Measurements from ENCODE around the gene COL24A1.
"Not testable (repeated sequence)": the region's sequence is repeated elsewhere in the genome, so short reads cannot be mapped to it uniquely, and the experiment has no call there.

COL24A1 gene

GRCh38 chr1:86072474-86072873, 84.1 kb downstream of the COL24A1 start:
- DNase-seq (ENCODE audit: low spot score): not testable (repeated sequence)

DNA sequence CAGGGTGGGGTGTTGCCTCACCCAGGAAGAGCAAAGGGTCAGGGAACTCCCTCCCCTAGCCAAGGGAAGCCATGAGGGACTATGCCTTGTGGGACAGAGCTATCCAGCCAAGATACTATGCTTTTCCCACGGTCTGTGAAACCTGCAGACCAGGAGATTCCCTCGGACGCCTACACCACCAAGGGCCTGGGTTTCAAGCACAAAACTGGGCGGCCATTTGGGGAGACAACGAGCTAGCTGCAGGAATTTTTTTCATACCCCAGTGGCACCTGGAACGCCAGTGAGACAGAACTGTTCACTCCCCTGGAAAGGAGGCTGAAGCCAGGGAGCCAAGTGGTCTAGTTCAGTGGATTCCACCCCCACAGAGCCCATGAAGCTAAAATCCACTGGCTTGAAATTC, 84.7 kb downstream of the COL24A1 start:
- DNase-seq (ENCODE audit: low spot score): not testable (repeated sequence)

- no peak for DNase-seq (ENCODE audit: low spot score)
Observed at GRCh38 chr1:86069757-86070145, 86.8 kb downstream of the COL24A1 start.

GRCh38 chr1:86068841-86069756, 87.5 kb downstream of the COL24A1 start:
- no peak for DNase-seq (ENCODE audit: low spot score)

DNA sequence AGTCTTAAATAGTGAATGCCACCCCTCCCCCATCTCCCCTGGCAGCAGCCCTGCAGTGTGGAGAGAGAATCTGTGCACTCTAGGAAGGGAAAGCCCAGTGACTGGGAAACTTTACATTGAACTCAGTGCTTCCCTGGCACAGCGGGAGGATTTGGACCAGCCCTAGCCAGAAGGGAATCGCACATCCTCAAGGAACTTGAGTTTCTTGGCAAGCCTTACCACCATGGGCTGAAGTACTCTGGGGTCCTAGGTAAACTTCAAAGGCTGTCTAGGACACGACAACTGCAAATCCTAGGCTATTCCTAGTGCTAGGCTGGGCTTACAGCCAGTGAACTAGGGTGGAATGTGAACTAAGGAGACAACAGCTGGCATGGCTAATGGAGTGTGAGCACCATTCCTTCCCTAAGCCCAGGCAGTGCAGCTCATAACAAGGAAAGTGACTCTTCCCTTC, 88.3 kb downstream of the COL24A1 start:
- no peak for DNase-seq (ENCODE audit: low spot score)

- no peak for DNase-seq (ENCODE audit: low spot score)
Observed at GRCh38 chr1:86067626-86068025, 88.9 kb downstream of the COL24A1 start.

GRCh38 chr1:86064899-86065298, 91.7 kb downstream of the COL24A1 start:
- DNase-seq (ENCODE audit: low spot score): no peak

GRCh38 chr1:86063721-86064120, 92.9 kb downstream of the COL24A1 start:
- DNase-seq (ENCODE audit: low spot score): no peak

- DNase-seq (ENCODE audit: low spot score): no peak
Observed at GRCh38 chr1:86062453-86062852, 94.1 kb downstream of the COL24A1 start.

- no peak for DNase-seq (ENCODE audit: low spot score)
Observed at GRCh38 chr1:86061551-86061990, 95.0 kb downstream of the COL24A1 start.

DNA sequence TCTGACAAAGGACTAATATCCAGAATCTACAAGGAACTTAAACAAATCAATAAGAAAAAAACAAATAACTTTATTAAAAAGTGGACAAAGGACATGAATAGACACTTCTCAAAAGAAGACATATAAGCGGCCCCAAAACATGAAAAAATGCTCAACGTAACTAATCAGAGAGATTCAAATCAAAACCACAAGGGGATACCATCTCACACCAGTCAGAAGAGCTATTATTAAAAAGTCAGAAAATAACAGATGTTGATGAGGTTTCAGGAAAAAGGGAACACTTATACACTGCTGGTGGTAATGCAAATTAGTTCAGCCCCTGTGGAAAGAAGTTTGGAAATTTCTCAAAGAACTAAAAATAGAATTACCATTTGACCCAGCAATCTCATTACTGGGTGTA, 102.2 kb downstream of the COL24A1 start:
- DNase-seq (ENCODE audit: low spot score): no peak

- no peak for DNase-seq (ENCODE audit: low spot score)
Observed at GRCh38 chr1:86052948-86053698, 103.4 kb downstream of the COL24A1 start.

DNA sequence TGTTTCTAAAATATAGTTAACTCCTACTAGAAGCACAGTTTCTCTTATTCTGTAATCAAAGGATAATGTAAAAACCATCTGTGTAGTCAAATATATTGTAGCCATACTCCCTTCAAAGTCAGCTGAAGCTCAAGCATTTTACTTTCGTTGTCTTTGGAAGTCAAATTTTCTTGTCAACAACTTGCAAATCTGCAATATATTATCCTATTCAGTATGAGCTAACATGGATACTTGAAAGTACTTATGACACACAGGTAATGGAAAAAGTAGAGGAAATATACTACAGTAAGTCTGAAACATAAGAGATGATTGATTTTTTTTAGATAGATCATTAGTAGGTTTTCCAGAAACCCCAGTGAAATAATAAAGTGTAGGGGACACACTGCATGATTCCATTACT, 121.5 kb downstream of the COL24A1 start:
- DNase-seq (ENCODE audit: low spot score): no peak

DNA sequence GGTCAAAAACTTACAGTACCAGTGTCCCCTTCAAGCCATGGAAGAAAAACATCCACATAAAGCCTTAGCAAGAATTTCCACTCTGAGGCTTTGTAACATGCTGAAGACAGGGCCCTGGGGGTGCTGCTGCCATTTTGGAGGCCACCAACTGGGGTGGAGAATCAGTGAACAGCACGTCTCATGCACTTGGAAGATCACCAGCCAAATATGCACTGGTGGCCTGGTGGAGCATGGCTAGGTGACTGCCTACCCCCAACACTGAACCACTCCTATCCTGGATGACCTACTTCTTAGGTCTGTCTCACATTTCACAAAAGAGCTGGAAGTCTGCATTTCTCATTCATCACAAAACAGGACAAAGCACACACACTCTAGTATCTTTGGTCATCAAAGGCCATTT, 126.4 kb downstream of the COL24A1 start:
- no peak for DNase-seq (ENCODE audit: low spot score)

DNA sequence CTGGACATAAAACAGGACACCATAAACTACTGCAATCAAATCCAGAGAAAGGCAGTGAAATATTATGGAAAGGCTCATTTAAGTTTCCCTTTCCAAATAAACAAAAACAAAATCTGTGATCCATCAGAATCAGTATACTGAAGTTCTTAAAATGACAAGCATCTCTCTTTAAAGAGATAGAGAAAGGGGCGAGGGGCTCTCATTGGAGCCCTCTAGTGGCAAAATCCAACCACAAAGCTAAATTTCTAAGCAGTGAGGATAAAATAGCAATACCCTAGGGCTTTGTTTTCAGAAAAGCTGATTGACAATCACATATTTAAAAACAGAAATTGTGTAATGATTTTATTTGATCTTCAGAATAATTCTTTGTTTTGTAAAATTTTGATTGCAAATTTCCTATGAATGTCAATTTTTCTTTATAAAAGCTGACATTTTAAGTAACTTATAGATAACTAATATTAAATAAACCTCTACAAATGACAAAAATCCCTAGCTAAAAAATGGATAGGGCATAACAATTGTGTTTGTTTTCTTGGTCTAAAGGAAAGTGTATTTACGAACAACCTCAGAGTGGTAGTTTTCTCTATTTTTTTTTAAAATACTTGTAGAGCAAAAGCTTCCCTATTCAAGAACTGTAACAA, 138.2 kb downstream of the COL24A1 start:
- peak; percentile 43 for DNase-seq (ENCODE audit: low spot score)

GRCh38 chr1:86016076-86016759, 140.4 kb downstream of the COL24A1 start:
- DNase-seq (ENCODE audit: low spot score): no peak

GRCh38 chr1:86015375-86015774, 141.2 kb downstream of the COL24A1 start:
- no peak for DNase-seq (ENCODE audit: low spot score)

DNA sequence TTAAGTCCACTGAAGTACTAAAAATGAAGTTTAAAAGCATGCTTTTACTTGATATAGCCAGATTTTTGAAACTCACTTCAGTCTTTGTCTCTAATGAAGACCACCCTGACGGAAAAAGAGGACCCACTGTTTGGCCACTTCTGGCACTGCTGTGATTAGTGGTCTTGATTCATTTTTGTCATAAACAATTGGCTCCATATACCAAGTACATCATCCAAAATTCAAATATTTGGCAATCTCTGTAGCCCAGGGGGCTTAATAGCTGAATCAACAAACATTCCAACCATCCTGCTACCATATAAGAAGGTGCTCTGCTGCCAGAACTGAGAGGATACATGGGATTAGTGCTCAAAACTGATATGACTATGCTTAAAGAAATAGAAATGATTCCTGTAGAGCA, 156.0 kb downstream of the COL24A1 start:
- no peak for DNase-seq (ENCODE audit: low spot score)

DNA sequence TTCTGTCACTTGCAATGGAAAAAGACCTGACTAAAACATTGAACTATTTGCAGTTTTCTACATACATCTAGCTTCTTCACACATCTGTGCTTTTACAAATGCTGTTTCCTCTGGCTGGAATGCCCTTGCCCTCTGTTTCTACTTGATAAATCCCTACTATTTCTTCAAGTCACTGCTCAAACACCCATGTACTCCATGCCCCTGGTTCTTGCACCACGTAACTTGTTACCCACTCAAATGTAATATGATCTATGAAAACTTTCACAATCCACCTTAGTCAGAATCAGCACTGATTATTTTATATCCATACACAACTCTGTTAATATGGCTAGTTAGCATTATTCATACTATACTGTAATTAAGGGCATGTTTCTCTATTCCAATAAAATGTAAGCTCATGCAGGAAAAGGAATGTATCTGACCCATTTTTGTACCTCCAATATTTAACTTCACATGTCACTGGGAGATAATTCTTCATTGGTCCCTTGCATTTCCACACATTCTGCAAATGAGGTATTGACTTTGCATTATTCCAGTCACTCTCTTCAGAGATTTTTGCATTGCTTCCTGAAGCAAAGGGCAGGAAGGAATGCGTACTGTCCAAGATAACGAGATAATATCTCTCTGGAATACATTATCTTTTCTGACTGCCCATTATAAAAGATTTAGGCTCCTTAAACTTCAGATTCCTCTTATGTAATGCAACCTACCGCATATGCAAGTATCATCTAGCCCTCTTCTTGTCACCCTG, 158.3 kb downstream of the COL24A1 start:
- no peak for DNase-seq (ENCODE audit: low spot score)

GRCh38 chr1:85992791-85993190, 163.8 kb downstream of the COL24A1 start:
- peak; percentile 31 for DNase-seq (ENCODE audit: low spot score)

- DNase-seq (ENCODE audit: low spot score): no peak
Observed at GRCh38 chr1:85991261-85991660, 165.3 kb downstream of the COL24A1 start.
